ENCODE results near the gene TTLL9.

Gene TTLL9

DNA sequence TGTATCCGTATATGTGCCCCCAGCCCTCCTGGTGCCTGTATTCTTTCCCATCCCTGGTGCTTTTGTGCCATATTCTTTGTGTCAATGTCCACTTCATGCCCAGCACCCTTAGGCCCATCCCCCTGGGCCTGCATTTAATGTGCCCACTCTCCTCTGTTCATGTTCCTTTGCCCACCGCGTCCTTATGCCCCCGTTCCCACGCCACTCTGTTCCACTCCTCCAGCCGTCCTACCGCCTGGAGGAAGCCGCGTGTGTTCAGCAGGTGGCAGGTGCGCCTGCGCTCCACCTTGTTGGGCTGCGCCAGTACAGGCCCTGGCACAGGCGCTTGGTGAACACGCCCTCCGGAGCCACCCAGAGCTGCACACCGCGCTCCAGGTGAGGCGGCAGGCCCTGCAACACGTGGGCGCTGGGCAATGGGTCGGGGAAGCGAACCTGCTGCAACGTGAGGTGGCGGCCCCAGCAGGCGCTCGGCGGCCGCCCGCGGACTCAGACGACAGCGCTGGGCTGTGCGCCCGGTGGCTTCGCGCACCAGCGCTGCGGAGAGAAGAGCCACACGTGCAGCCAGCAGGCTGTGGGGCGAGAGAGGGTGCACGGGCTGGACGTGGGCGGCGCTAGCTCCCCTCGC is 21.0 kb upstream of the TTLL9 start:
- Histone ChIP-seq H3K9me3 (ENCODE audit: insufficient read depth, low read depth, low read length) (no peaks in the 10 kb centered on the region), H3K36me3 (ENCODE audit: insufficient read depth, low read length) (no peaks in the 10 kb centered on the region), H3K27ac (ENCODE audit: low read depth, low read length) (no peak overlapping the region), H3K4me1 (ENCODE audit: insufficient read depth, low read length) (peaks cover 2% of the 10 kb centered on the region; the same call in 1 of the 2 replicates), H3K27me3 (ENCODE audit: insufficient read depth, low read length) (peaks cover 29% of the 10 kb centered on the region), H3K9ac (ENCODE audit: low read depth, low read length) (no peak overlapping the region), H3K4me3 (ENCODE audit: low read length) (no peak overlapping the region)
- 88% methylated on average over 45 of the region's 45 CpGs for WGBS

DNA sequence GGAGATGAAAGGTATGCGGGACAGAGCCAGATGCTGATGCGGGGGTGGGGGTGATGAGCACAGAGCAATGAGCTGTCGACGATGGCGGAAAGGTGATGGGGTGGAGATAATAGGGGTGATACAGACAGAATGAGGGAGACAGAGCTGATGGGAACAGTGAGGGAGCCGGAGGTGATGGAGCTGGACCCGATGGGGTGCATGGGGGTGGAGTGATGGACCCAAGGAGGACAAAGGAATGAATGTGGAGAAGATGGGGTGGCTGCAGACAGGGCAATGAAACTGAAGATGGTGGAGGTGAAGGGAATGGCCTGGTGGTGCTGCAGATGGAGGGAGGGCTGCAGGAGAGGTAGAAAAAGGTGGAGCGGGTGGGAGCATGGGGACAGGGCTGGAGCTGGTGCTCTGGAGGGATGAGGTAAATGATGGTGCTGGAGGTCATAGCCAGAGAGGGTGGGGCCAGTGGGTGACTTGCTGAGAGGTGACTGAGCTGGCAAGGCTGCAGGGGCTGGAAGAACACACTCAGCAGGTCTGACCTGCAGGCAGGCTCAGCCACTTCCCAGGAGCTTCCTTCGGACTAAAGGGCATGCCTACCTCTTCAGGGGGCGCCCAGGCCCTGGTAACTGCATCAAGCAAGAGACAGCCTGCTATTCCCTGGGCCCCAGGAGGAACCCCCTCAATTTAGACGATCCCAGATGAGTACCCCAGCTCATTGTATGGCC is 19.0 kb upstream of the TTLL9 start:
- Histone ChIP-seq H3K9me3 (ENCODE audit: insufficient read depth, low read depth, low read length) (no peaks in the 10 kb centered on the region), H3K4me1 (ENCODE audit: insufficient read depth, low read length) (no peaks in the 10 kb centered on the region), H3K9ac (ENCODE audit: low read depth, low read length) (no peak overlapping the region), H3K4me3 (ENCODE audit: low read length) (no peak overlapping the region), H3K27me3 (ENCODE audit: insufficient read depth, low read length) (peaks cover 29% of the 10 kb centered on the region), H3K36me3 (ENCODE audit: insufficient read depth, low read length) (no peaks in the 10 kb centered on the region), H3K27ac (ENCODE audit: low read depth, low read length) (no peak overlapping the region)
- WGBS = 75% methylated on average over 11 of the region's 11 CpGs

DNA sequence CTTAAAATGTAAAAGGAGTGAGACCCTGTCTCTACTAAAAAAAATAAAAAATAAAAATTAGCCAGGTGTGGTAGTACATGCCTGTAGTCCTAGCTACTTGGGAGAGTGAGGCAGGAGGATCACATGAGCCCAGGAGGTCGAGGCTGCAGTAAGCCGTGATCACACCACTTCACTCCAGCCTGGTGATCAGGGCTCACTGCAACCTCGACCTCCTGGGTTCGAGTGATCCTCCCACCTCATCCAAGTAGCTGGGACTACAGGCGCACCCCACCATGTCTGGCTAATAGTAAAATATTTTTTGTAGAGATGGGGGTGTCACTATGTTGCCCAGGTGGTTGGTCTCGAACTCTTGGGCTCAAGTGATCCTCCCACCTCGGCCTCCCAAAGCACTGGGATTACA is 17.0 kb upstream of the TTLL9 start:
- no peaks in the 10 kb centered on the region for H3K9me3 ChIP-seq (ENCODE audit: insufficient read depth, low read depth, low read length)
- H3K4me3 ChIP-seq (ENCODE audit: low read length) = no peak overlapping the region
- no peaks in the 10 kb centered on the region for H3K36me3 ChIP-seq (ENCODE audit: insufficient read depth, low read length)
- WGBS = 95% methylated on average over 7 of the region's 7 CpGs
- no peak overlapping the region for H3K9ac ChIP-seq (ENCODE audit: low read depth, low read length)
- peaks cover 29% of the 10 kb centered on the region for H3K27me3 ChIP-seq (ENCODE audit: insufficient read depth, low read length)
- H3K27ac ChIP-seq (ENCODE audit: low read depth, low read length) = no peak overlapping the region
- H3K4me1 ChIP-seq (ENCODE audit: insufficient read depth, low read length) = no peaks in the 10 kb centered on the region

DNA sequence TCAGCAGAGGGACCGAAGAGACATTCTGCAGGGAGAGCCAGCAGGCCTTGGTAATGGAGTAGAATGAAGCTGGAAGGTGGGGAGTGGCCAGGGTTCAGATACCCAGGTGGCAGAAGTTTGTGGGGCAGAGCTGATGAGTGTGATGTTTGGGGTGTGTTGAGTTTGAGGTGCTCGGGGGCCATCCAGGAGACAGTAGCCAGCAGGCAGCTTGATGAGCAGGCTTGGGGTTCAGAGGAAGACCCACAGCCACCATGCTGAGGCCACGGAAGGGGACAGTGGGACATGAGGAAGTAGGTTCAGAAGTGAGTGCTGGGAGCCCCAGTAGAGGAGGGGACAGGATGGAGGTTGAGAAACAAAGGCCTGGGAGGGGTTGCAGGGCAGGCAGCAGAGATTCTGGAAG is 13.9 kb upstream of the TTLL9 start:
- Histone ChIP-seq H3K9ac (ENCODE audit: low read depth, low read length) (no peak overlapping the region), H3K9me3 (ENCODE audit: insufficient read depth, low read depth, low read length) (no peaks in the 10 kb centered on the region), H3K4me1 (ENCODE audit: insufficient read depth, low read length) (0 out of 2 replicates have a peak, but pooled peaks cover 4% of the 10 kb centered on the region), H3K36me3 (ENCODE audit: insufficient read depth, low read length) (no peaks in the 10 kb centered on the region), H3K27ac (ENCODE audit: low read depth, low read length) (no peak overlapping the region), H3K4me3 (ENCODE audit: low read length) (no peak overlapping the region), H3K27me3 (ENCODE audit: insufficient read depth, low read length) (peaks cover 4% of the 10 kb centered on the region; the same call in 1 of the 2 replicates)
- WGBS = 69% methylated on average over 3 of the region's 3 CpGs

DNA sequence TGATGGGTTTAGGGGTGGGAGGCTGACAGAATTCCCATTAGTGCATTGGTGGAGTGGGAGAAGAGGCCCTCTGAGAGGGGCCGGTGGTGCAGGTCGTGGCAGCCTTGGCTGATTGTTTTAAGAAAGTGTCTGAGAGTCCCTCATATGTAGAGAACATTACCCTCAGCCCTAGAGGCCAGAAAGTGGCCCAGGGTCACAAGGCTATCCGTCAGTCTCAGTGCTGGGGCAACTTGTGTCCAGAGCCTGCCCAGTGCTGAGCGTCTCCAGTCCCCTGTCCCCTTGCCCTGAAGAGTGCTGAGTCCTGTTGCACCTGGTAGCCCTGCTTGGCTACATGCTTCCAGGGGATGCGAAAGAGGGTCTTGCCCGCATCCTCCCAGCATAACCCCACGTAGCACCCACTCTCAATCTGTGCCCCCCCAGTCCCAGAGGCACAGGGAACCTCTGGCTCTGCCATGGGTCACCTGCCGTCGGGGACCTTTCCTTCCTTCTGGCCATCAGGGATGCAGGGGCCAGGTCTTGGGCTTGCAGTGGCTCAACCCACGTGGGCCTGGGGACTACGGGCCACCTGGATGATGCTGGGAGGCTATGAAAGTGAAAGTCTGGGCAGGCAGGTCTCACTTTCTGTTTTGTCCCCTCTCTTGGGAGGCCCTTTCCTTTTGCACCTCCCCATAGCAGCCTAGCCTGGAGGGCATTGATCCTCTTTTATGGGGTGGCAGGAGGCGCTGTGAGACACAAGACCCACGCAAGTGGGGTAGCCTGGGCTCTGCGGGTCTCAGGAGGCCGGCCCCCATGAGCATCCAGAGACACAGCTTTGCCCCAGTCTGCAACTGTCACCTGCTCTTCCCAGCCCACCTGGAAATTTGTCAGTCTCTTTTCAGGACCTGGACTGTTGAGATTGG is 12.3 kb upstream of the TTLL9 start:
- H3K4me1 ChIP-seq (ENCODE audit: insufficient read depth, low read length) = peaks cover 11% of the 10 kb centered on the region; the same call in 1 of the 2 replicates
- H3K4me3 ChIP-seq (ENCODE audit: low read length) = no peak overlapping the region
- no peaks in the 10 kb centered on the region for H3K9me3 ChIP-seq (ENCODE audit: insufficient read depth, low read depth, low read length)
- 82% methylated on average over 15 of the region's 15 CpGs for WGBS
- no peaks in the 10 kb centered on the region for H3K36me3 ChIP-seq (ENCODE audit: insufficient read depth, low read length)
- no peaks in the 10 kb centered on the region; the same call in 1 of the 2 replicates for H3K27me3 ChIP-seq (ENCODE audit: insufficient read depth, low read length)
- H3K27ac ChIP-seq (ENCODE audit: low read depth, low read length) = no peak overlapping the region
- no peak overlapping the region for H3K9ac ChIP-seq (ENCODE audit: low read depth, low read length)

DNA sequence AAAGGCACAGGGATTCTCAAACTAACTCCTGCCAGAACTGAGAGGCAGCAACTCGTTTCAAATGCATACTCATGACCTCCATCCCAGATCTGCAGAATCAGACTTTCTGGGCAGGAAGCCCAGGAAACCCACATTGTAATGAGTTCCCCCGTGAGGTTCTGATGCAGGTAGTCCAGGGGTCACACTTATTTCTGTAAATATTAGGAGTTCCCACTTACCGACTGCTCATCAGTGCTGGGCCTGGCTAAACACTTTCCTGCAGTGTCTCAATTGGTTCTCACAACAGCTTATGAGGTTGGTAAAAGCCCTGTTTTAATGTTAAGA is 11.7 kb upstream of the TTLL9 start:
- peaks cover 11% of the 10 kb centered on the region; the same call in 1 of the 2 replicates for H3K4me1 ChIP-seq (ENCODE audit: insufficient read depth, low read length)
- no peaks in the 10 kb centered on the region for H3K9me3 ChIP-seq (ENCODE audit: insufficient read depth, low read depth, low read length)
- H3K9ac ChIP-seq (ENCODE audit: low read depth, low read length) = no peak overlapping the region
- H3K27me3 ChIP-seq (ENCODE audit: insufficient read depth, low read length) = no peaks in the 10 kb centered on the region; the same call in 1 of the 2 replicates
- no peak overlapping the region for H3K4me3 ChIP-seq (ENCODE audit: low read length)
- WGBS = 85% methylated on average over 3 of the region's 3 CpGs
- no peaks in the 10 kb centered on the region for H3K36me3 ChIP-seq (ENCODE audit: insufficient read depth, low read length)
- H3K27ac ChIP-seq (ENCODE audit: low read depth, low read length) = no peak overlapping the region

DNA sequence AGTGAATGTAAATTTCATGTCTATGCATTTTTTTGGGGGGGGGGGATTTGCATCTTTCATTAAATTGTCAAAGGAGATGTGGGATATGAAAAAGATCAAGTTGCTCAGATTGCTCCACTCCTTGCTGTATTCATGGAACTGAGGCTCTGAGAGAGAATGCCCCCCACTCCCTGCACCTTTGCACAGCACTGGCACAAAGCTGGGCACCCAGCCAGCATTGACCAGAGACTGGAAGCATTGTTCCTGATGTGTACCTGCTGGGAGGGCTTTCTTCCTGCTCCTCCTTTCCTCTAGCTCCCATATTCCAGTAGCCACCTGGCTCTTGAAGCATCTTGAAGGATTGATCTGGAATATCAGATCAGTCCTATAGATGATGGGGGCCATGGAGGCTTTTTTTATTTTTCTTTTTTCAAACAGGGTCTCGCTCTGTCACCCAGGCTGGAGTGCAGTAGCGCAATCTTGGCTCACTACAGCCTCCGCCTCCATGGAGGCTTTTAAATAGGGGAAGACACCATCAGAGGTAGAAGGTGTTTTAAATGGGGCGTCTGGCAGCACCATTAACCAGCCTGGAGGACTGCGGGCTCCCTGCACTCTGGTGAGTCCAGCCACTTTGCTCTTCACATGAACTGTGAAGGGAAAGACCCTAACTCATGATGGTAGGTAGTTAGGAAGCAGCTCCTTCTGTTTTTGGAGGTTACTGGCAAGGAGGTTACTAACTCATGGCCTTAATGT is 11.0 kb upstream of the TTLL9 start:
- H3K9me3 ChIP-seq (ENCODE audit: insufficient read depth, low read depth, low read length) = no peaks in the 10 kb centered on the region
- 90% methylated on average over 5 of the region's 5 CpGs for WGBS
- peaks cover 11% of the 10 kb centered on the region; the same call in 1 of the 2 replicates for H3K4me1 ChIP-seq (ENCODE audit: insufficient read depth, low read length)
- H3K36me3 ChIP-seq (ENCODE audit: insufficient read depth, low read length) = no peaks in the 10 kb centered on the region
- H3K27me3 ChIP-seq (ENCODE audit: insufficient read depth, low read length) = no peaks in the 10 kb centered on the region; the same call in 1 of the 2 replicates
- H3K27ac ChIP-seq (ENCODE audit: low read depth, low read length) = no peak overlapping the region
- H3K4me3 ChIP-seq (ENCODE audit: low read length) = no peak overlapping the region
- H3K9ac ChIP-seq (ENCODE audit: low read depth, low read length) = no peak overlapping the region

DNA sequence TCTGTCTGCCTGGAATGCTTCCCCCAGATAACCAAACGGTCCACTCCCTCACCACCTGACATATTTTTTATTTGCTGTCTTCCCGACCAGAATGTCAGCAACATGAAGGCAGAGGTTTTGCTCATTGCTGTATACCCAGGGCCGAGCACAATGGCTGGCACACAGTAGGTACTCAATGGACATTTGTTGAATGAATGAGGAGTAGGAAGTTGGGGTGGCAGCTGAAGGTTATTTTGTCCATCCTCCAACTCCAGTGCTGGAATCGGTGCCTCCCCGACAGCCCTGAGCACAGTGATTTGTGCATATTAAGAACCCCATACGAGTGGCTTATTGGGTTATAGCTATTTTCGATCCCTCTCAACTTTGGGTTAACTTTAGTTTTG is 10.4 kb upstream of the TTLL9 start:
- Histone ChIP-seq H3K9ac (ENCODE audit: low read depth, low read length) (no peak overlapping the region), H3K36me3 (ENCODE audit: insufficient read depth, low read length) (no peaks in the 10 kb centered on the region), H3K9me3 (ENCODE audit: insufficient read depth, low read depth, low read length) (no peaks in the 10 kb centered on the region), H3K4me1 (ENCODE audit: insufficient read depth, low read length) (peaks cover 11% of the 10 kb centered on the region; the same call in 1 of the 2 replicates), H3K27me3 (ENCODE audit: insufficient read depth, low read length) (no peaks in the 10 kb centered on the region; the same call in 1 of the 2 replicates), H3K4me3 (ENCODE audit: low read length) (peak overlapping the region; percentile 66), H3K27ac (ENCODE audit: low read depth, low read length) (no peak overlapping the region)
- WGBS = 84% methylated on average over 7 of the region's 7 CpGs

DNA sequence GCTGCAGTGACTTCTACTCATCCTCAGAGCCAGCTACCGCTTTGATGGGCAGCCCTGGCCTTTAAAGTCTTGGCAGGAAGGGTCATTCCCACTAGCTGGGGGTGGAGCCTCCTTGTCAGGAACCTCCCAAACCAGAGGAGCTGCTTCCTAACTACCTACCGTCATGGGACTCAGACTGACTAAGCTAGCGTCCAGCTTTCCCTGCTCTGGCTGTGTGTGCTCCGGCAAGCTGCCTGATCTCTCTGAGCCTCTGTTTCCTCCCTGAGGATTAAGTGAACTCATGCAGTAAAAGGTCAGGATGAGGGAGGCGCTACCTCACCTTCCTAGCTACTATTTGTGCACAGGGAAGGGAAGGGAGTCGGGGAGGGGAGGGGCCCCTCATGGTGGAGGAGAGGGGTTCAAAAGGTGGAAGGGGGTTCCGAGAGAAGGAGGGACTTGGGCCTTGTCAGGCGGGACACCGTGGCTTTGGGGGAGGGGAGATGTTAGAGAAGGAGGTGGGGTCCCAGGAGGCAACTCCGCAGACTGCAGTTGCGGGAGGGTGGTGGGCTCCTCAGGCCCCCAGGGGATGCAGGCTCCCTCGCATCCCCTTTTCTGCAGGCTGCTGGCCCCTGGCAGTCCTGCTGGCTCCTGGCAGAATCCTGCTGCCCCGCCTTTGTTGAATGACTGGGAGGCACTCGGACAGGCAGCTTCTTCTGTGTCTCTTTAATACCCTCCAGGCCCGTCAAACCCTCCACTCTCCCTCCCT is 9.9 kb upstream of the TTLL9 start:
- Histone ChIP-seq H3K9ac (ENCODE audit: low read depth, low read length) (no peak overlapping the region), H3K27me3 (ENCODE audit: insufficient read depth, low read length) (no peaks in the 10 kb centered on the region; the same call in 1 of the 2 replicates), H3K9me3 (ENCODE audit: insufficient read depth, low read depth, low read length) (no peaks in the 10 kb centered on the region), H3K4me3 (ENCODE audit: low read length) (peak overlapping the region; percentile 66), H3K4me1 (ENCODE audit: insufficient read depth, low read length) (peaks cover 11% of the 10 kb centered on the region; the same call in 1 of the 2 replicates), H3K27ac (ENCODE audit: low read depth, low read length) (no peak overlapping the region), H3K36me3 (ENCODE audit: insufficient read depth, low read length) (no peaks in the 10 kb centered on the region)
- WGBS = 8% methylated on average over 15 of the region's 15 CpGs

DNA sequence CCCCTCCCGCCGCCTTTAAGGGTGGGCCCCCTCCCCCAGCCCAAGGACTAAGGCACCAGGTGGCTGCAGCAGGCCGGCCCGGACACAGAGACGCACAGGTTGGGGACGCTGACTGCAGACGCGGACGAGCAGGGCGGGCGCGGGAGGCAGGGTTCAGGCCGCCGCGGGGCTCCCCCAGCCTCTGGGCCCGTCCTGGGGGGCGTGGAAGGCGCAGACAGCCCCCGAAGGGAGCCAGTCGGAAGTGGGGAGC is 9.4 kb upstream of the TTLL9 start:
- Histone ChIP-seq H3K27ac (ENCODE audit: low read depth, low read length) (peak overlapping the region; percentile 32; the same call in 1 of the 2 replicates), H3K9me3 (ENCODE audit: insufficient read depth, low read depth, low read length) (no peaks in the 10 kb centered on the region), H3K27me3 (ENCODE audit: insufficient read depth, low read length) (no peaks in the 10 kb centered on the region; the same call in 1 of the 2 replicates), H3K4me3 (ENCODE audit: low read length) (peak overlapping the region; percentile 66), H3K4me1 (ENCODE audit: insufficient read depth, low read length) (peaks cover 11% of the 10 kb centered on the region; the same call in 1 of the 2 replicates), H3K36me3 (ENCODE audit: insufficient read depth, low read length) (no peaks in the 10 kb centered on the region), H3K9ac (ENCODE audit: low read depth, low read length) (peak overlapping the region; percentile 63)
- under 1% methylated on average over 20 of the region's 20 CpGs for WGBS

All from HUES64 (cell line).